HCT116 (cell line): ENCODE measurements around the gene CPNE2.

Experiments used
- CBX3 ChIP-seq: IDR thresholded peaks from 2 replicates; pipeline ENCODE4 v1.6.1; 2012; ENCODE audit warnings: low read depth
- EZH2 ChIP-seq: fragments of 200-600 bp; sonication (generic); IDR thresholded peaks from 2 replicates; pipeline ENCODE4 v1.6.1; 2017; ENCODE audit warnings: antibody characterized with exemption, mixed run types
- EZH2phosphoT487 ChIP-seq: fragments of 200-600 bp; IDR thresholded peaks from 2 replicates; pipeline ENCODE4 v1.6.1; 2018; ENCODE audit warnings: antibody characterized with exemption, borderline replicate concordance
- JUND ChIP-seq: IDR thresholded peaks from 2 replicates; pipeline ENCODE4 v1.6.1; 2012
- POLR2A ChIP-seq: IDR thresholded peaks from 2 replicates; pipeline ENCODE4 v1.7.0; 2011; ENCODE audit warnings: borderline replicate concordance; ENCODE audit not compliant: insufficient read depth, insufficient read length; ENCODE audit errors: extremely low read depth
- POLR2AphosphoS5 ChIP-seq: IDR thresholded peaks from 2 replicates; pipeline ENCODE4 v1.6.1; 2011; ENCODE audit warnings: mild to moderate bottlenecking, low read depth, low read length, moderate library complexity
- SIN3A ChIP-seq: IDR thresholded peaks from 2 replicates; pipeline ENCODE4 v1.6.1; 2012; ENCODE audit warnings: low read depth
- YY1 ChIP-seq: IDR thresholded peaks from 2 replicates; pipeline ENCODE4 v1.6.1; 2011; ENCODE audit warnings: low read length, low read depth, moderate library complexity, mild to moderate bottlenecking; ENCODE audit not compliant: insufficient replicate concordance; ENCODE audit errors: extremely low read depth
- ZFX ChIP-seq: fragments of 450-650 bp; IDR thresholded peaks from 2 replicates; pipeline ENCODE4 v1.6.1; 2017
- ZNF274 ChIP-seq: fragments of 200-500 bp; sonication (Bioruptor generic); IDR thresholded peaks from 2 replicates; pipeline ENCODE4 v1.6.1; 2014; ENCODE audit warnings: mild to moderate bottlenecking, low read depth, low read length, inconsistent platforms
- TF ChIP-seq, protein P1 (sequence below), 3 experiments: fragments of 200-600 bp in 1 of 3; sonication (generic) in 1 of 3; IDR thresholded peaks in 2 of 3; conservative IDR thresholded peaks in 1 of 3; 2 replicates each; pipeline ENCODE4 v1.5.1; 2012 to 2017; ENCODE audit warnings: low read depth in 2 of 3, low read length in 2 of 3, antibody characterized with exemption in 1 of 3, borderline replicate concordance in 1 of 3, control low read depth in 1 of 3, mild to moderate bottlenecking in 1 of 3, mixed read lengths in 1 of 3, mixed run types in 1 of 3, moderate library complexity in 1 of 3; ENCODE audit not compliant: insufficient read depth in 1 of 3
- TF ChIP-seq, protein P2 (sequence below): IDR thresholded peaks from 2 replicates; pipeline ENCODE4 v1.6.1; 2011; ENCODE audit warnings: mild to moderate bottlenecking, low read length, moderate library complexity; ENCODE audit not compliant: insufficient replicate concordance; ENCODE audit errors: extremely low read depth
- TF ChIP-seq, protein P3 (sequence below): IDR thresholded peaks from 2 replicates; pipeline ENCODE4 v1.6.1; 2012
- TF ChIP-seq, protein P4 (sequence below): IDR thresholded peaks from 2 replicates; pipeline ENCODE4 v1.6.1; 2012; ENCODE audit warnings: low read depth

DNA sequence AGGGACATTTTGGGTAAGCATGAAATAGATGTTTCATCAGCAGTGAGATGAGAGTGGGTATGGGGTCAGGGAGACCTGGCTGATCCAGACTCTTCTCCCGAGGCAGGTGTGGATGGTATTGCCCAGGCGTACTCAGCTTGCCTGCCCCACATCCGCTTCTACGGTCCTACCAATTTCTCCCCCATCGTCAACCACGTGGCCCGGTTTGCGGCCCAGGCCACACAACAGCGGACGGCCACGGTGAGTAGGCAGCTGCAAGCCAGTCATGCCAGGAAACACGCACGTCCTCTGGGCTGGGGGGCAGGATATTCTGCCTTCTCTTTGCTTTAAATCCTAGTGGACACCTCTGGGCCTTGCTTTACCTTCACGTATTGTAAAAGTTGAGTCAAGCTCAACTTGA, 44.7 kb downstream of the CPNE2 start:
- TF ChIP-seq POLR2AphosphoS5 (no peak), JUND (no peak), EZH2 (no peak), ZNF274 (no peak), POLR2A (no peak), EZH2phosphoT487 (no peak), ZFX (no peak), SIN3A (no peak), CBX3 (no peak), YY1 (no peak)
- TF ChIP-seq, protein P1, sequence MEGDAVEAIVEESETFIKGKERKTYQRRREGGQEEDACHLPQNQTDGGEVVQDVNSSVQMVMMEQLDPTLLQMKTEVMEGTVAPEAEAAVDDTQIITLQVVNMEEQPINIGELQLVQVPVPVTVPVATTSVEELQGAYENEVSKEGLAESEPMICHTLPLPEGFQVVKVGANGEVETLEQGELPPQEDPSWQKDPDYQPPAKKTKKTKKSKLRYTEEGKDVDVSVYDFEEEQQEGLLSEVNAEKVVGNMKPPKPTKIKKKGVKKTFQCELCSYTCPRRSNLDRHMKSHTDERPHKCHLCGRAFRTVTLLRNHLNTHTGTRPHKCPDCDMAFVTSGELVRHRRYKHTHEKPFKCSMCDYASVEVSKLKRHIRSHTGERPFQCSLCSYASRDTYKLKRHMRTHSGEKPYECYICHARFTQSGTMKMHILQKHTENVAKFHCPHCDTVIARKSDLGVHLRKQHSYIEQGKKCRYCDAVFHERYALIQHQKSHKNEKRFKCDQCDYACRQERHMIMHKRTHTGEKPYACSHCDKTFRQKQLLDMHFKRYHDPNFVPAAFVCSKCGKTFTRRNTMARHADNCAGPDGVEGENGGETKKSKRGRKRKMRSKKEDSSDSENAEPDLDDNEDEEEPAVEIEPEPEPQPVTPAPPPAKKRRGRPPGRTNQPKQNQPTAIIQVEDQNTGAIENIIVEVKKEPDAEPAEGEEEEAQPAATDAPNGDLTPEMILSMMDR (IDR thresholded peaks at IDR 0.05 in 2 of 3, conservative IDR thresholded peaks at IDR 0.05 in 1 of 3; ENCODE audit: borderline replicate concordance in 1 of 3, insufficient read depth in 1 of 3, low read depth in 2 of 3, low read length in 2 of 3) = no peak
- TF ChIP-seq, protein P2, sequence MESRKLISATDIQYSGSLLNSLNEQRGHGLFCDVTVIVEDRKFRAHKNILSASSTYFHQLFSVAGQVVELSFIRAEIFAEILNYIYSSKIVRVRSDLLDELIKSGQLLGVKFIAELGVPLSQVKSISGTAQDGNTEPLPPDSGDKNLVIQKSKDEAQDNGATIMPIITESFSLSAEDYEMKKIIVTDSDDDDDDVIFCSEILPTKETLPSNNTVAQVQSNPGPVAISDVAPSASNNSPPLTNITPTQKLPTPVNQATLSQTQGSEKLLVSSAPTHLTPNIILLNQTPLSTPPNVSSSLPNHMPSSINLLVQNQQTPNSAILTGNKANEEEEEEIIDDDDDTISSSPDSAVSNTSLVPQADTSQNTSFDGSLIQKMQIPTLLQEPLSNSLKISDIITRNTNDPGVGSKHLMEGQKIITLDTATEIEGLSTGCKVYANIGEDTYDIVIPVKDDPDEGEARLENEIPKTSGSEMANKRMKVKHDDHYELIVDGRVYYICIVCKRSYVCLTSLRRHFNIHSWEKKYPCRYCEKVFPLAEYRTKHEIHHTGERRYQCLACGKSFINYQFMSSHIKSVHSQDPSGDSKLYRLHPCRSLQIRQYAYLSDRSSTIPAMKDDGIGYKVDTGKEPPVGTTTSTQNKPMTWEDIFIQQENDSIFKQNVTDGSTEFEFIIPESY = no peak
- TF ChIP-seq, protein P3, sequence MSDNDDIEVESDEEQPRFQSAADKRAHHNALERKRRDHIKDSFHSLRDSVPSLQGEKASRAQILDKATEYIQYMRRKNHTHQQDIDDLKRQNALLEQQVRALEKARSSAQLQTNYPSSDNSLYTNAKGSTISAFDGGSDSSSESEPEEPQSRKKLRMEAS = no peak
- TF ChIP-seq, protein P4, sequence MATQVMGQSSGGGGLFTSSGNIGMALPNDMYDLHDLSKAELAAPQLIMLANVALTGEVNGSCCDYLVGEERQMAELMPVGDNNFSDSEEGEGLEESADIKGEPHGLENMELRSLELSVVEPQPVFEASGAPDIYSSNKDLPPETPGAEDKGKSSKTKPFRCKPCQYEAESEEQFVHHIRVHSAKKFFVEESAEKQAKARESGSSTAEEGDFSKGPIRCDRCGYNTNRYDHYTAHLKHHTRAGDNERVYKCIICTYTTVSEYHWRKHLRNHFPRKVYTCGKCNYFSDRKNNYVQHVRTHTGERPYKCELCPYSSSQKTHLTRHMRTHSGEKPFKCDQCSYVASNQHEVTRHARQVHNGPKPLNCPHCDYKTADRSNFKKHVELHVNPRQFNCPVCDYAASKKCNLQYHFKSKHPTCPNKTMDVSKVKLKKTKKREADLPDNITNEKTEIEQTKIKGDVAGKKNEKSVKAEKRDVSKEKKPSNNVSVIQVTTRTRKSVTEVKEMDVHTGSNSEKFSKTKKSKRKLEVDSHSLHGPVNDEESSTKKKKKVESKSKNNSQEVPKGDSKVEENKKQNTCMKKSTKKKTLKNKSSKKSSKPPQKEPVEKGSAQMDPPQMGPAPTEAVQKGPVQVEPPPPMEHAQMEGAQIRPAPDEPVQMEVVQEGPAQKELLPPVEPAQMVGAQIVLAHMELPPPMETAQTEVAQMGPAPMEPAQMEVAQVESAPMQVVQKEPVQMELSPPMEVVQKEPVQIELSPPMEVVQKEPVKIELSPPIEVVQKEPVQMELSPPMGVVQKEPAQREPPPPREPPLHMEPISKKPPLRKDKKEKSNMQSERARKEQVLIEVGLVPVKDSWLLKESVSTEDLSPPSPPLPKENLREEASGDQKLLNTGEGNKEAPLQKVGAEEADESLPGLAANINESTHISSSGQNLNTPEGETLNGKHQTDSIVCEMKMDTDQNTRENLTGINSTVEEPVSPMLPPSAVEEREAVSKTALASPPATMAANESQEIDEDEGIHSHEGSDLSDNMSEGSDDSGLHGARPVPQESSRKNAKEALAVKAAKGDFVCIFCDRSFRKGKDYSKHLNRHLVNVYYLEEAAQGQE = no peak
